H1 (cell line): ENCODE data around the gene DMAC2L. TPM values are rescaled to one million over a fixed set of nuclear protein-coding genes. Genes with fewer than 3 reads are reported as not detected.

Experiments
- CTCF ChIA-PET: fragments of 300-600 bp; sonication (Branson Sonifier 250); formaldehyde crosslinking; loops from one replicate; lab custom pipeline; 2021; ENCODE audit not compliant: partially characterized antibody; lab: Charles Lee
- POLR2A ChIA-PET: fragments of 300-600 bp; sonication (Branson Sonifier 250); formaldehyde crosslinking; loops from one replicate; lab custom pipeline; 2021; ENCODE audit warnings: inconsistent platforms; ENCODE audit not compliant: partially characterized antibody; lab: Charles Lee
- DNase-seq, 2 experiments: peaks; one replicate each; pipeline versions ENCODE4 v3.0.0 to v3.0.0-alpha.2; 2010 to 2022; ENCODE audit warnings: low spot score in 2 of 2, low read depth in 1 of 2, mixed read lengths in 1 of 2
- FAIRE-seq: peaks from 2 replicates; lab custom pipeline; 2011; peaks lifted over from hg19 to GRCh38; lab: Jason Lieb, UNC
- H2AFZ ChIP-seq: 2 replicates; pipeline ENCODE4 v1.8.1; 2012; ENCODE audit warnings: low read length, inconsistent platforms
- H2AK5ac ChIP-seq: 2 replicates; pipeline ENCODE4 v1.6.1; 2013; ENCODE audit warnings: low read depth, low read length
- H2BK120ac ChIP-seq: replicated peaks from 2 replicates; pipeline ENCODE3; 2013; ENCODE audit warnings: low read depth, low read length, inconsistent platforms
- H2BK12ac ChIP-seq: 2 replicates; pipeline ENCODE4 v1.6.1; 2013; ENCODE audit warnings: low read depth, low read length
- H2BK15ac ChIP-seq: 2 replicates; pipeline ENCODE4 v1.6.1; 2013; ENCODE audit warnings: low read length
- H2BK20ac ChIP-seq: 2 replicates; pipeline ENCODE4 v1.6.1; 2013; ENCODE audit warnings: low read length
- H2BK5ac ChIP-seq: 2 replicates; pipeline ENCODE4 v1.6.1; 2013; ENCODE audit warnings: low read depth, low read length
- H3K14ac ChIP-seq: 2 replicates; pipeline ENCODE4 v1.6.1; 2013; ENCODE audit warnings: inconsistent platforms; ENCODE audit not compliant: insufficient read length
- H3K18ac ChIP-seq: 2 replicates; pipeline ENCODE4 v1.6.1; 2013; ENCODE audit warnings: low read length; ENCODE audit errors: extremely low read depth
- H3K23ac ChIP-seq: 2 replicates; pipeline ENCODE4 v1.6.1; 2013; ENCODE audit warnings: inconsistent platforms; ENCODE audit not compliant: insufficient read length
- H3K23me2 ChIP-seq: 2 replicates; pipeline ENCODE4 v1.6.1; 2013; ENCODE audit warnings: low read depth, low read length
- H3K27ac ChIP-seq: 2 replicates; pipeline ENCODE4 v1.6.1; 2011; ENCODE audit warnings: low read depth, low read length, inconsistent platforms
- H3K27me3 ChIP-seq, 4 experiments: replicated peaks in 1 of 4; 1 replicate in 1 of 4; 2 replicates in 3 of 4; pipeline versions ENCODE4 v1.6.1 to v1.8.1; 2011 to 2013; ENCODE audit warnings: low read length in 3 of 4, mild to moderate bottlenecking in 3 of 4, inconsistent platforms in 2 of 4, mixed read lengths in 2 of 4, moderate library complexity in 1 of 4; ENCODE audit not compliant: control insufficient read depth in 3 of 4, insufficient read depth in 3 of 4; ENCODE audit errors: extremely low read depth in 1 of 4
- H3K36me3 ChIP-seq, 4 experiments: 2 replicates each; pipeline versions ENCODE4 v1.6.1 to v1.8.1; 2011 to 2013; ENCODE audit warnings: mild to moderate bottlenecking in 4 of 4, low read length in 3 of 4, moderate library complexity in 2 of 4, control low read depth in 1 of 4, inconsistent platforms in 1 of 4; ENCODE audit not compliant: insufficient read depth in 4 of 4, control insufficient read depth in 2 of 4
- H3K4ac ChIP-seq: replicated peaks from 2 replicates; pipeline ENCODE3; 2013; ENCODE audit warnings: low read length, low read depth, mixed read lengths, inconsistent platforms; ENCODE audit not compliant: insufficient read length
- H3K4me1 ChIP-seq, 4 experiments: replicated peaks in 1 of 4; 1 replicate in 1 of 4; 2 replicates in 3 of 4; pipeline versions ENCODE4 v1.6.1 to v1.8.1; 2011 to 2013; ENCODE audit warnings: low read length in 3 of 4, inconsistent platforms in 2 of 4, mixed read lengths in 1 of 4; ENCODE audit not compliant: insufficient read depth in 4 of 4, control insufficient read depth in 3 of 4
- H3K4me2 ChIP-seq, 2 experiments: 2 replicates each; pipeline versions ENCODE4 v1.6.1 to v1.8.1; 2011 to 2013; ENCODE audit warnings: low read depth in 2 of 2, low read length in 2 of 2, control low read depth in 1 of 2, inconsistent platforms in 1 of 2, mild to moderate bottlenecking in 1 of 2; ENCODE audit not compliant: insufficient read depth in 1 of 2
- H3K4me3 ChIP-seq, 4 experiments: fragments of 200-600, 300-600 bp in 1 of 4; sonication (generic), shearing (Covaris generic), sonication (Bioruptor Twin) in 1 of 4; 2 replicates each; pipeline versions ENCODE4 v1.5.1 to v1.8.1; 2011 to 2016; ENCODE audit warnings: low read length in 4 of 4, low read depth in 3 of 4, control low read depth in 2 of 4, inconsistent platforms in 2 of 4, mild to moderate bottlenecking in 2 of 4, mixed read lengths in 1 of 4, moderate library complexity in 1 of 4; ENCODE audit not compliant: insufficient read depth in 2 of 4; ENCODE audit errors: extremely low read depth in 1 of 4
- H3K56ac ChIP-seq: replicated peaks from 2 replicates; pipeline ENCODE3; 2013; ENCODE audit warnings: low read depth, mild to moderate bottlenecking, mixed read lengths, low read length, inconsistent platforms; ENCODE audit not compliant: insufficient read length
- H3K79me1 ChIP-seq: 2 replicates; pipeline ENCODE4 v1.6.1; 2013; ENCODE audit warnings: low read depth, low read length, control low read depth
- H3K79me2 ChIP-seq, 2 experiments: 2 replicates each; pipeline versions ENCODE4 v1.6.1 to v1.8.1; 2012 to 2013; ENCODE audit warnings: low read length in 2 of 2, mild to moderate bottlenecking in 2 of 2, inconsistent platforms in 1 of 2; ENCODE audit not compliant: insufficient read depth in 2 of 2, control insufficient read depth in 1 of 2
- H3K9ac ChIP-seq, 4 experiments: replicated peaks in 1 of 4; 1 replicate in 1 of 4; 2 replicates in 3 of 4; pipeline versions ENCODE4 v1.6.1 to v1.8.1; 2011 to 2013; ENCODE audit warnings: low read depth in 3 of 4, low read length in 3 of 4, control low read depth in 2 of 4, mild to moderate bottlenecking in 2 of 4, moderate library complexity in 2 of 4, inconsistent platforms in 1 of 4; ENCODE audit errors: extremely low read depth in 1 of 4
- H3K9me3 ChIP-seq, 2 experiments: 2 replicates each; pipeline versions ENCODE4 v1.6.1 to v1.8.1; 2012 to 2013; ENCODE audit warnings: mild to moderate bottlenecking in 2 of 2, moderate library complexity in 2 of 2, control low read depth in 1 of 2, inconsistent platforms in 1 of 2, low read depth in 1 of 2, low read length in 1 of 2, mixed read lengths in 1 of 2; ENCODE audit not compliant: insufficient read depth in 2 of 2
- H4K20me1 ChIP-seq, 2 experiments: replicated peaks in 1 of 2; 2 replicates each; pipeline versions ENCODE3 to v1.8.1; 2011 to 2013; ENCODE audit warnings: inconsistent platforms in 2 of 2, low read length in 2 of 2, mild to moderate bottlenecking in 1 of 2; ENCODE audit not compliant: insufficient read depth in 2 of 2, control insufficient read depth in 1 of 2
- H4K5ac ChIP-seq: 2 replicates; pipeline ENCODE4 v1.6.1; 2013; ENCODE audit warnings: low read length, low read depth, mixed read lengths, inconsistent platforms; ENCODE audit not compliant: insufficient read length
- H4K8ac ChIP-seq: 2 replicates; pipeline ENCODE4 v1.8.0; 2013; ENCODE audit warnings: mild to moderate bottlenecking, moderate library complexity, low read length, inconsistent platforms; ENCODE audit not compliant: insufficient read depth; ENCODE audit errors: extremely low read depth
- H4K91ac ChIP-seq: replicated peaks from 2 replicates; pipeline ENCODE3; 2013; ENCODE audit warnings: low read length, mixed read lengths, inconsistent platforms; ENCODE audit not compliant: insufficient read length
- EZH2 ChIP-seq: fragments of 200-600 bp; sonication (generic); IDR thresholded peaks from 2 replicates; pipeline ENCODE4 v1.7.1; 2012; ENCODE audit warnings: low read depth, mild to moderate bottlenecking, moderate library complexity, low read length, inconsistent platforms; ENCODE audit not compliant: severe bottlenecking
- SIN3A ChIP-seq, 2 experiments: IDR thresholded peaks in 1 of 2; conservative IDR thresholded peaks in 1 of 2; 2 replicates each; pipeline ENCODE4 v1.6.1; 2011 to 2012; ENCODE audit warnings: low read length in 2 of 2, improper control_type of control experiment in 1 of 2, low read depth in 1 of 2, mild to moderate bottlenecking in 1 of 2
- SIRT6 ChIP-seq: IDR thresholded peaks from one replicate; pipeline ENCODE4 v1.7.1; 2012; ENCODE audit warnings: low read length, inconsistent platforms
- YY1 ChIP-seq: IDR thresholded peaks from 2 replicates; pipeline ENCODE4 v1.6.1; 2011; ENCODE audit warnings: low read depth, mild to moderate bottlenecking, low read length
- polyA plus RNA-seq, 7 experiments: library from polyadenylated mRNA; depleted of rRNA in 3 of 7; stranded (reverse) in 5 of 7; unstranded in 2 of 7; fragments of >200 nt in 5 of 7; fragments of 200-250 nt in 2 of 7; gene quantifications; 1 replicate in 5 of 7; 2 replicates in 1 of 7; 4 replicates in 1 of 7; pipeline versions ENCODE4 v1.2.1 to v1.2.3, GENCODE V29; 2011 to 2013; ENCODE audit warnings: missing spikeins in 2 of 7, mixed read lengths in 2 of 7
- total RNA-seq: library from RNA; stranded (reverse); fragmentation: NEBNext Ultra II Directional; extraction: Animal tissue kit (Norgen Biotek cat#: 25700); gene quantifications from 2 replicates; pipeline ENCODE4 v1.2.1, GENCODE V29; 2021

Gene DMAC2L
- total and polyA plus RNA-seq, 2 of the 8 experiments (the other 6 are each of a cell fraction or from before 2014, with no cell fraction given), result 20.3 to 28.9 TPM

DNA sequence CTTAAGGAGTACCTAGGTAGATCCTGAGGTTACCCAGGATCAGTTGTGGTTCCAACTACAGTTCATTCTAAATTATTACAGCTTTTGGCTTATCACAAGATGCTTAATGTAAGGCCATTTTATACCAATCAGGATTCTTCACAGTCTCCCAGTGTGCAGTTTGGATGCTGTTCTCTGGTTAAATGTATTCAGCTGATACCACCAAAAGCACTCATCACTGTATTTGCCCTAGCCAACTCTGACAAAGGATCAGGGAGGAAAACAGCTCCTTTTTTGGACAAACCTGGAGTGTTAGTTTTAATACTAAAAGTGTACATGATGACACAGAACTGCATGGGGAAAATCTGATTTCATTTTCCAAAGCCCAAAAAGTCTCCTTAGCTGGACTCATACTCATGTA lies 19.5 kb downstream of the DMAC2L start:
- Histone ChIP-seq H3K56ac (no peak overlapping the region), H3K4me1 (peaks cover 8 to 13% (median 11%) of the 10 kb centered on the region in 4 experiments; a peak in 6 of 7 replicates), H4K5ac (no peak overlapping the region), H2BK120ac (no peak overlapping the region), H3K23me2 (no peaks in the 10 kb centered on the region)
- no peak for FAIRE-seq
- TF ChIP-seq SIRT6 (no peak), SIN3A (conservative IDR thresholded peaks at IDR 0.05 in 1 of 2, IDR thresholded peaks at IDR 0.05 in 1 of 2; ENCODE audit: low read depth in 1 of 2, low read length in 2 of 2) (no peak), YY1 (no peak), EZH2 (no peak)
- TF ChIP-seq, all 59 proteins: peak for 0
- Histone ChIP-seq H3K23ac (no peak overlapping the region), H3K18ac (no peak overlapping the region), H3K36me3 (peaks cover 0 to 2% (median 1%) of the 10 kb centered on the region in 4 experiments; a peak in 1 of 8 replicates), H3K9ac (no peak overlapping the region), H4K20me1 (no peaks in the 10 kb centered on the region), H4K8ac (no peak overlapping the region), H4K91ac (no peak overlapping the region), H3K4ac (no peak overlapping the region), H2BK5ac (no peak overlapping the region), H2AFZ (no peak overlapping the region), H2BK15ac (no peak overlapping the region), H3K4me2 (no peak overlapping the region), H3K27me3 (no peaks in the 10 kb centered on the region), H2AK5ac (no peak overlapping the region), H3K27ac (no peak overlapping the region), H3K14ac (no peak overlapping the region), H2BK20ac (no peak overlapping the region), H2BK12ac (no peak overlapping the region), H3K4me3 (no peak overlapping the region), H3K79me2 (no peaks in the 10 kb centered on the region), H3K79me1 (no peaks in the 10 kb centered on the region), H3K9me3 (no peaks in the 10 kb centered on the region)
- POLR2A ChIA-PET, result interaction anchor here (0.6 to 1.6 kb wide), 5 partner anchors 9 to 28 kb away, joined by 3 to 7 read pairs (median 5); no protein-coding TSS in a partner anchor
- no peak for DNase-seq
- CTCF ChIA-PET, result interaction anchor here (1.0 to 5.1 kb wide), 3 partner anchors 8 to 446 kb away, joined by 3 to 30 read pairs (median 3); no protein-coding TSS in a partner anchor
